ENCODE data around the gene ZNF451.
"Not testable (repeated sequence)": the region's sequence is repeated elsewhere in the genome, so short reads cannot be mapped to it uniquely, and the experiment has no call there.

- not testable (repeated sequence) for TF ChIP-seq EZH2 (IDR thresholded peaks at IDR 0.05); FOXP2 (optimal IDR thresholded peaks at IDR 0.05; ENCODE audit: control extremely low read depth, extremely low read length, insufficient read depth)
- TF ChIP-seq POLR2AphosphoS5 (IDR thresholded peaks at IDR 0.05; ENCODE audit: borderline replicate concordance, low read depth, low read length): peak; percentile 70; the same call in 1 of the 2 replicates
These were observed 43.4 kb upstream of the ZNF451 start, which contains the start of gene KIAA1586 for GRCh38 chr6:57046332-57047256.
